Measurements from ENCODE around the gene SHROOM2. TPM values are rescaled to one million over a fixed set of nuclear protein-coding genes. Genes with fewer than 3 reads are reported as not detected.
A peak's percentile ranks its signal among the peaks of the same experiment; 100 is the strongest.

SHROOM2 gene
- total RNA-seq, 1 experiment from 2014 or later = 14.1 TPM

GRCh38 chrX:9847071-9847470 lies 60.8 kb downstream of the SHROOM2 start:
- BruUV-seq (replicated peaks) = no TSS peak
- H3K27me3 Mint-ChIP-seq (ENCODE audit: unreplicated experiment) = no peaks in the 10 kb centered on the region
- peaks cover 5% of the 10 kb centered on the region for H3K36me3 Mint-ChIP-seq (ENCODE audit: insufficient read depth, unreplicated experiment)
- peak overlapping the region; percentile 53 for H3K27ac Mint-ChIP-seq (ENCODE audit: unreplicated experiment)
- intact Hi-C loops (cut with micrococcal nuclease; ENCODE audit: unreplicated experiment) = loop anchor here (10.0 kb wide), 1 partner anchor 62 kb away; the partner anchor contains the start of gene SHROOM2
- DNase-seq = peak; percentile 49
- peaks cover 20% of the 10 kb centered on the region for H3K4me1 Mint-ChIP-seq (ENCODE audit: low read depth, unreplicated experiment)
- TF ChIP-seq CTCF (IDR thresholded peaks at IDR 0.05; ENCODE audit: unreplicated experiment) = no peak
- CTCF ChIA-PET = interaction anchor here (0.6 to 0.9 kb wide), 2 partner anchors 13 to 24 kb away, joined by 3 to 6 read pairs; no protein-coding TSS in a partner anchor
- peak overlapping the region; percentile 33 for H3K4me3 Mint-ChIP-seq (ENCODE audit: low read depth, unreplicated experiment)
- H3K9me3 Mint-ChIP-seq (ENCODE audit: low read depth, unreplicated experiment) = no peaks in the 10 kb centered on the region

GRCh38 chrX:9848718-9849479 lies 62.7 kb downstream of the SHROOM2 start:
- BruUV-seq (replicated peaks) = no TSS peak
- no peaks in the 10 kb centered on the region for H3K9me3 Mint-ChIP-seq (ENCODE audit: low read depth, unreplicated experiment)
- no peak for DNase-seq
- CTCF ChIA-PET = no interaction called here
- H3K36me3 Mint-ChIP-seq (ENCODE audit: insufficient read depth, unreplicated experiment) = peaks cover 5% of the 10 kb centered on the region
- no peak overlapping the region for H3K4me3 Mint-ChIP-seq (ENCODE audit: low read depth, unreplicated experiment)
- peaks cover 20% of the 10 kb centered on the region for H3K4me1 Mint-ChIP-seq (ENCODE audit: low read depth, unreplicated experiment)
- H3K27me3 Mint-ChIP-seq (ENCODE audit: unreplicated experiment) = no peaks in the 10 kb centered on the region
- no peak for TF ChIP-seq CTCF (IDR thresholded peaks at IDR 0.05; ENCODE audit: unreplicated experiment)
- intact Hi-C loops (cut with micrococcal nuclease; ENCODE audit: unreplicated experiment) = loop anchor here (10.0 kb wide), 1 partner anchor 64 kb away; the partner anchor contains the start of gene SHROOM2
- H3K27ac Mint-ChIP-seq (ENCODE audit: unreplicated experiment) = no peak overlapping the region

- Mint-ChIP-seq H3K27me3 (ENCODE audit: unreplicated experiment) (no peaks in the 10 kb centered on the region), H3K27ac (ENCODE audit: unreplicated experiment) (no peak overlapping the region), H3K4me1 (ENCODE audit: low read depth, unreplicated experiment) (peaks cover 8% of the 10 kb centered on the region), H3K9me3 (ENCODE audit: low read depth, unreplicated experiment) (no peaks in the 10 kb centered on the region), H3K4me3 (ENCODE audit: low read depth, unreplicated experiment) (no peak overlapping the region), H3K36me3 (ENCODE audit: insufficient read depth, unreplicated experiment) (peaks cover 3% of the 10 kb centered on the region)
- no peak for DNase-seq
- intact Hi-C loops (cut with micrococcal nuclease; ENCODE audit: unreplicated experiment) = no loop called here
- CTCF ChIA-PET = no interaction called here
- no TSS peak for BruUV-seq (replicated peaks)
- no peak for TF ChIP-seq CTCF (IDR thresholded peaks at IDR 0.05; ENCODE audit: unreplicated experiment)
Measured at GRCh38 chrX:9851890-9852289, 65.7 kb downstream of the SHROOM2 start.

- CTCF ChIA-PET = no interaction called here
- no peak for TF ChIP-seq CTCF (IDR thresholded peaks at IDR 0.05; ENCODE audit: unreplicated experiment)
- H3K9me3 Mint-ChIP-seq (ENCODE audit: low read depth, unreplicated experiment) = no peaks in the 10 kb centered on the region
- H3K4me1 Mint-ChIP-seq (ENCODE audit: low read depth, unreplicated experiment) = no peaks in the 10 kb centered on the region
- H3K27me3 Mint-ChIP-seq (ENCODE audit: unreplicated experiment) = no peaks in the 10 kb centered on the region
- BruUV-seq (replicated peaks) = no TSS peak
- intact Hi-C loops (cut with micrococcal nuclease; ENCODE audit: unreplicated experiment) = no loop called here
- no peak overlapping the region for H3K4me3 Mint-ChIP-seq (ENCODE audit: low read depth, unreplicated experiment)
- H3K36me3 Mint-ChIP-seq (ENCODE audit: insufficient read depth, unreplicated experiment) = peaks cover 4% of the 10 kb centered on the region
- no peak for DNase-seq
- H3K27ac Mint-ChIP-seq (ENCODE audit: unreplicated experiment) = no peak overlapping the region
Measured at GRCh38 chrX:9853307-9853706, 67.1 kb downstream of the SHROOM2 start.
